GM12891 (cell line): ENCODE data around the gene IFIT3.
"Not testable (repeated sequence)": the region's sequence is repeated elsewhere in the genome, so short reads cannot be mapped to it uniquely, and the experiment has no call there.

Source experiments
- DNase-seq: peaks from one replicate; pipeline ENCODE4 v3.0.0; 2011; ENCODE audit warnings: low spot score; ENCODE audit not compliant: insufficient read length
- FAIRE-seq: peaks from 2 replicates; lab custom pipeline; 2011; peaks lifted over from hg19 to GRCh38; lab: Jason Lieb, UNC
- PAX5 ChIP-seq: IDR thresholded peaks from 2 replicates; pipeline ENCODE4 v1.6.1; 2011; ENCODE audit warnings: low read length, moderate library complexity, mild to moderate bottlenecking; ENCODE audit not compliant: insufficient read depth, severe bottlenecking
- POLR2A ChIP-seq: IDR thresholded peaks from 2 replicates; pipeline ENCODE4 v1.6.1; 2011; ENCODE audit warnings: low read depth, low read length, control low read depth
- POLR2AphosphoS5 ChIP-seq: IDR thresholded peaks from 2 replicates; pipeline ENCODE4 v1.6.1; 2011; ENCODE audit warnings: low read depth, low read length, control low read depth
- POU2F2 ChIP-seq: IDR thresholded peaks from 2 replicates; pipeline ENCODE4 v1.6.1; 2011; ENCODE audit warnings: low read depth, mild to moderate bottlenecking, control low read depth, low read length, moderate library complexity
- SPI1 ChIP-seq: IDR thresholded peaks from 2 replicates; pipeline ENCODE4 v1.6.1; 2011; ENCODE audit warnings: low read depth, low read length, control low read depth
- TAF1 ChIP-seq: IDR thresholded peaks from 2 replicates; pipeline ENCODE4 v1.6.1; 2011; ENCODE audit warnings: low read depth, low read length, control low read depth

The IFIT3 gene

GRCh38 chr10:89310056-89310893 is 17.5 kb upstream of the IFIT3 start:
- no peak for DNase-seq
- no peak for TF ChIP-seq SPI1
- no peak for TF ChIP-seq POLR2AphosphoS5
- peak; percentile 62 for FAIRE-seq

GRCh38 chr10:89312973-89313372 is 14.8 kb upstream of the IFIT3 start:
- FAIRE-seq (no peak), DNase-seq (no peak)
- no peak for TF ChIP-seq SPI1
- TF ChIP-seq TAF1 = no peak
- TF ChIP-seq POU2F2 = no peak
- no peak for TF ChIP-seq POLR2A
- no peak for TF ChIP-seq POLR2AphosphoS5
- TF ChIP-seq PAX5 = no peak

GRCh38 chr10:89314676-89315075 is 13.1 kb upstream of the IFIT3 start:
- no peak for DNase-seq
- FAIRE-seq = no peak
- TF ChIP-seq PAX5 = no peak
- TF ChIP-seq POLR2AphosphoS5 = no peak
- TF ChIP-seq POU2F2 = no peak
- no peak for TF ChIP-seq SPI1
- TF ChIP-seq TAF1 = no peak
- TF ChIP-seq POLR2A = no peak

GRCh38 chr10:89318047-89318446 is 9.8 kb upstream of the IFIT3 start:
- DNase-seq, FAIRE-seq: not testable (repeated sequence)

GRCh38 chr10:89325081-89325480 is 2.7 kb upstream of the IFIT3 start:
- FAIRE-seq = peak; percentile 48
- not testable (repeated sequence) for DNase-seq

GRCh38 chr10:89325856-89326255 is 1.9 kb upstream of the IFIT3 start:
- not testable (repeated sequence) for FAIRE-seq, DNase-seq

GRCh38 chr10:89329151-89329550 is 1.4 kb downstream of the IFIT3 start:
- TF ChIP-seq SPI1 (no peak), POLR2A (no peak), PAX5 (no peak), POLR2AphosphoS5 (no peak), POU2F2 (no peak), TAF1 (no peak)
- no peak for DNase-seq
- no peak for FAIRE-seq

- DNase-seq, FAIRE-seq: not testable (repeated sequence)
Measured at GRCh38 chr10:89330014-89330413, 2.2 kb downstream of the IFIT3 start.

GRCh38 chr10:89330537-89331212 is 2.9 kb downstream of the IFIT3 start:
- TF ChIP-seq POU2F2 = no peak
- TF ChIP-seq SPI1 = no peak
- no peak for TF ChIP-seq PAX5
- TF ChIP-seq POLR2A = no peak
- TF ChIP-seq TAF1 = no peak
- TF ChIP-seq POLR2AphosphoS5 = no peak
- DNase-seq = no peak
- no peak for FAIRE-seq

GRCh38 chr10:89331487-89332122 is 3.8 kb downstream of the IFIT3 start:
- not testable (repeated sequence) for FAIRE-seq

GRCh38 chr10:89332123-89332633 is 4.4 kb downstream of the IFIT3 start:
- FAIRE-seq (peak; percentile 69), DNase-seq (no peak)
- TF ChIP-seq TAF1 (peak; percentile 20; the same call in 1 of the 2 replicates), SPI1 (peak; percentile 67), POU2F2 (no peak), PAX5 (no peak), POLR2A (peak; percentile 20; the same call in 1 of the 2 replicates), POLR2AphosphoS5 (no peak)

More at GRCh38 chr10:89331487-89332122, 3.8 kb downstream of the IFIT3 start:
- not testable (repeated sequence) for DNase-seq
